Hypothalamus (tissue), 51 donors: ENCODE data around the gene OASL.
"Not testable (repeated sequence)": the region's sequence is repeated elsewhere in the genome, so short reads cannot be mapped to it uniquely, and the experiment has no call there.

Experiments used
- DNase-seq, 51 donors: peaks; one replicate each; lab custom pipeline; 2025; lab: John Stamatoyannopoulos, UW

OASL gene

GRCh38 chr12:121060149-121061001, 21.3 kb upstream of the OASL start:
- DNase-seq: peak in 13 of 51 donors; percentile 3 to 17 (median 8)

- no peak for DNase-seq
Observed at GRCh38 chr12:121059031-121059898, 20.2 kb upstream of the OASL start.

GRCh38 chr12:121057794-121058193, 18.7 kb upstream of the OASL start:
- no peak for DNase-seq

GRCh38 chr12:121053706-121054105, 14.7 kb upstream of the OASL start:
- DNase-seq: no peak

GRCh38 chr12:121050725-121051124, 11.7 kb upstream of the OASL start:
- peak in 1 of 51 donors; percentile 6 for DNase-seq

GRCh38 chr12:121048442-121048841, 9.4 kb upstream of the OASL start:
- no peak for DNase-seq

GRCh38 chr12:121047400-121047799, 8.4 kb upstream of the OASL start:
- not testable (repeated sequence) for DNase-seq

- no peak for DNase-seq
Observed at GRCh38 chr12:121043067-121043466, 4.0 kb upstream of the OASL start.

GRCh38 chr12:121036810-121037326, 2.2 kb downstream of the OASL start:
- DNase-seq: no peak

GRCh38 chr12:121034616-121035305, 4.3 kb downstream of the OASL start:
- no peak for DNase-seq

- no peak for DNase-seq
Observed at GRCh38 chr12:121033625-121034349, 5.3 kb downstream of the OASL start.

GRCh38 chr12:121030576-121031212, 8.4 kb downstream of the OASL start:
- DNase-seq: no peak

- DNase-seq: no peak
Observed at GRCh38 chr12:121026274-121027045, 12.6 kb downstream of the OASL start.

GRCh38 chr12:121025442-121026226, 13.4 kb downstream of the OASL start:
- no peak for DNase-seq

- DNase-seq: no peak
Observed at GRCh38 chr12:121023799-121024198, 15.2 kb downstream of the OASL start.

GRCh38 chr12:121022713-121023112, 16.3 kb downstream of the OASL start:
- no peak for DNase-seq

GRCh38 chr12:121021754-121022153, 17.3 kb downstream of the OASL start:
- no peak for DNase-seq
